ENCODE results near the gene HOXC10. TPM values are rescaled to one million over a fixed set of nuclear protein-coding genes. Genes with fewer than 3 reads are reported as not detected.
A peak's percentile ranks its signal among the peaks of the same experiment; 100 is the strongest.

The HOXC10 gene
- 1 to 10 TPM in 3 of 6 experiments, under 1 TPM in 2, not detected in 1; 0.33 to 1.4 (median 1.3) TPM for total RNA-seq (2021; fragmentation: NEBNext Ultra II Directional; extraction: Animal tissue kit (Norgen Biotek cat#: 25700))
- long read RNA-seq = 0 reads

- Mint-ChIP-seq H3K4me1 (ENCODE audit: low read depth) (peaks cover 11% of the 10 kb centered on the region), H3K9me3 (no peaks in the 10 kb centered on the region), H3K36me3 (ENCODE audit: low read depth) (no peaks in the 10 kb centered on the region), H3K27ac (no peak within 1 kb of the TSS), H3K4me3 (peak within 1 kb of the TSS; percentile 74; the same call in 1 of the 2 replicates), H3K27me3 (ENCODE audit: insufficient read depth) (peaks cover 58% of the 10 kb centered on the region)
- peak; percentile 74 for TF ChIP-seq CTCF (IDR thresholded peaks at IDR 0.05)
- peak; percentile 68 for DNase-seq
These were observed at the start of gene HOXC10 for GRCh38 chr12:53984901-53985691. Gene HOXC10, plus strand, starts transcription at chr12:53985146. Its CDS starts 114 bp downstream, at chr12:53985260.

- TF ChIP-seq CTCF (IDR thresholded peaks at IDR 0.05) = no peak
These were observed 49.3 kb upstream of the HOXC10 start for GRCh38 chr12:53935383-53936341.

DNA sequence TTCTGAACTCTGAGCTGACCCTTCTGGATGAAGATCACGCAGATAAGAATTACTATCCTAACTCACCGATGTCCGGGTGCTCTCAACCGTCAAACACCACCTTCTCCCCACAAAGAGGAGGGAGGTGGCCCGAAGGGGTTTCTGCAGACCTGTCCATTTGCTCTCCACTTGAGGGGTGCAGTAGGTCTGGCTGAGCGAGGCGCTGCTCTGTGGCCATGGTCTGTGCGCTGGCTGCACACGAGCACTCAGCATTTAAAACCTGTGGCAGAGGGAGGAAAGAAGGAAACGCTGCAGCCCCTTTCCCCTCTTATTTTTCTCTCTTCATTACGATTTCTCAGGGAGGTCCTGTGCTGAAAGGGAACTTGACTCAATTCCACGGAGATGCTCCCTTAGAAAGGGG, 47.8 kb upstream of the HOXC10 start:
- no peak overlapping the region for H3K4me3 Mint-ChIP-seq
- no peak for TF ChIP-seq CTCF (IDR thresholded peaks at IDR 0.05)
- H3K4me1 Mint-ChIP-seq (ENCODE audit: low read depth) = peaks cover 6% of the 10 kb centered on the region
- peaks cover 76% of the 10 kb centered on the region for H3K27me3 Mint-ChIP-seq (ENCODE audit: insufficient read depth)
- DNase-seq = no peak
- no peaks in the 10 kb centered on the region for H3K36me3 Mint-ChIP-seq (ENCODE audit: low read depth)
- H3K9me3 Mint-ChIP-seq = no peaks in the 10 kb centered on the region
- no peak overlapping the region for H3K27ac Mint-ChIP-seq

More at GRCh38 chr12:53935383-53936341, 49.3 kb upstream of the HOXC10 start:
- H3K27ac Mint-ChIP-seq = no peak overlapping the region
- no peaks in the 10 kb centered on the region for H3K9me3 Mint-ChIP-seq
- no peak for DNase-seq
- no peaks in the 10 kb centered on the region for H3K36me3 Mint-ChIP-seq (ENCODE audit: low read depth)
- H3K4me3 Mint-ChIP-seq = peak overlapping the region; percentile 41
- peaks cover 80% of the 10 kb centered on the region for H3K27me3 Mint-ChIP-seq (ENCODE audit: insufficient read depth)
- peaks cover 6% of the 10 kb centered on the region for H3K4me1 Mint-ChIP-seq (ENCODE audit: low read depth)

DNA sequence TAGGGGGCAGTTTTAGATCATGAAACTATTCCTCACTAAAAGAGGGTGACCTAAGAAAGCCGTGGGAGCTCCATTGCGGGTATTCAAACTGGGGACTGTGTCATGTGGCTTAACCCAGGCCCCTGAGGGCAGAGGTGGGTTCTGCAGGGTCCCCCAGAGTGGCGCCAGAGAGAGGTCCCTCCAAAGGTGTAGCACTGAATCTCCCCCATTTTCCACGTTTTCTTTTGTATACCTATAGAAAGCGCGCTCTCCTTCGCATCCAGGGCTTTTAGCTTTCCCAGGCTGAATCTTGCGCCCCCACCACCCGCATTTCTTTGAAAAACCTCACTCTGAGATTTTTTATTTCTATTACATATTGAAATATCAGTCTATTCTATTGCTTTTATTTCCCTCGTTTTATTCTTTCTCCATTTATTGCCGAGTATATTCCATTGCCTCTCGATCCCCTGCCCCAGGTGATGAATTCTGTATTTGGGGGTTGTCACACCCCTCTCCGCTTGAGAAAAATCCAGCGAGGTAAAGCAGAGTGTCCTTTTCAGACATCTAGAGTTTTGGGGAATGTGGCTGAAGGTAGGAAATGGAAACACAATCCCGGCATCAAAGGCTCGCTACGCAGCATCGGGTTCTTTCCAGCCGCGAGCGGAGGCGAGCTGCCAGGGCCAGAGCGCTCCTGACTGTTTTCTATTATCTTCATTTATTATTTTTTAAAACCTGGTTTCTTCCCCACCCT, 47.2 kb upstream of the HOXC10 start:
- no peak for DNase-seq
- Mint-ChIP-seq H3K4me1 (ENCODE audit: low read depth) (peaks cover 6% of the 10 kb centered on the region), H3K27ac (no peak overlapping the region), H3K36me3 (ENCODE audit: low read depth) (no peaks in the 10 kb centered on the region), H3K9me3 (no peaks in the 10 kb centered on the region), H3K27me3 (ENCODE audit: insufficient read depth) (peaks cover 73% of the 10 kb centered on the region), H3K4me3 (no peak overlapping the region)
- TF ChIP-seq CTCF (IDR thresholded peaks at IDR 0.05) = no peak

All from HFFc6 (cell line).